ENCODE results near the gene PGP. TPM values are rescaled to one million over a fixed set of nuclear protein-coding genes. Genes with fewer than 3 reads are reported as not detected.
A peak's percentile ranks its signal among the peaks of the same experiment; 100 is the strongest.

The PGP gene
- total RNA-seq, 1 donor from 2014 or later = 15.7 TPM

GRCh38 chr16:2196162-2196980, 18.3 kb downstream of the PGP start, which contains the start of gene CASKIN1:
CASKIN1 (minus strand) TSS chr16:2196605; CDS start chr16:2196432, 173 bp downstream.
- H3K27me3 ChIP-seq (ENCODE audit: control insufficient read depth, insufficient read depth, low read length) = peaks cover 50% of the 10 kb centered on the region
- H3K4me3 ChIP-seq (ENCODE audit: low read depth, low read length) = peak within 1 kb of the TSS; percentile 21
- TF ChIP-seq, protein P1, sequence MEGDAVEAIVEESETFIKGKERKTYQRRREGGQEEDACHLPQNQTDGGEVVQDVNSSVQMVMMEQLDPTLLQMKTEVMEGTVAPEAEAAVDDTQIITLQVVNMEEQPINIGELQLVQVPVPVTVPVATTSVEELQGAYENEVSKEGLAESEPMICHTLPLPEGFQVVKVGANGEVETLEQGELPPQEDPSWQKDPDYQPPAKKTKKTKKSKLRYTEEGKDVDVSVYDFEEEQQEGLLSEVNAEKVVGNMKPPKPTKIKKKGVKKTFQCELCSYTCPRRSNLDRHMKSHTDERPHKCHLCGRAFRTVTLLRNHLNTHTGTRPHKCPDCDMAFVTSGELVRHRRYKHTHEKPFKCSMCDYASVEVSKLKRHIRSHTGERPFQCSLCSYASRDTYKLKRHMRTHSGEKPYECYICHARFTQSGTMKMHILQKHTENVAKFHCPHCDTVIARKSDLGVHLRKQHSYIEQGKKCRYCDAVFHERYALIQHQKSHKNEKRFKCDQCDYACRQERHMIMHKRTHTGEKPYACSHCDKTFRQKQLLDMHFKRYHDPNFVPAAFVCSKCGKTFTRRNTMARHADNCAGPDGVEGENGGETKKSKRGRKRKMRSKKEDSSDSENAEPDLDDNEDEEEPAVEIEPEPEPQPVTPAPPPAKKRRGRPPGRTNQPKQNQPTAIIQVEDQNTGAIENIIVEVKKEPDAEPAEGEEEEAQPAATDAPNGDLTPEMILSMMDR (IDR thresholded peaks at IDR 0.05; ENCODE audit: insufficient read depth, low read length, poor library complexity, severe bottlenecking) = no peak
- H3K36me3 ChIP-seq (ENCODE audit: control insufficient read depth, insufficient read depth, low read length) = no peaks in the 10 kb centered on the region
- DNase-seq (ENCODE audit: low read depth) = no peak

- H3K27me3 ChIP-seq (ENCODE audit: control insufficient read depth, insufficient read depth, low read length) = peaks cover 50% of the 10 kb centered on the region
- H3K4me3 ChIP-seq (ENCODE audit: low read depth, low read length) = peak overlapping the region; percentile 3
- DNase-seq (ENCODE audit: low read depth) = no peak
- TF ChIP-seq, protein P1 (IDR thresholded peaks at IDR 0.05; ENCODE audit: insufficient read depth, low read length, poor library complexity, severe bottlenecking) = no peak
- no peaks in the 10 kb centered on the region for H3K36me3 ChIP-seq (ENCODE audit: control insufficient read depth, insufficient read depth, low read length)
Measured at GRCh38 chr16:2195322-2196161, 19.1 kb downstream of the PGP start.

GRCh38 chr16:2194852-2195321, 19.8 kb downstream of the PGP start:
- Histone ChIP-seq H3K4me3 (ENCODE audit: low read depth, low read length) (no peak overlapping the region), H3K36me3 (ENCODE audit: control insufficient read depth, insufficient read depth, low read length) (no peaks in the 10 kb centered on the region), H3K27me3 (ENCODE audit: control insufficient read depth, insufficient read depth, low read length) (peaks cover 47% of the 10 kb centered on the region)
- DNase-seq (ENCODE audit: low read depth) = no peak
- TF ChIP-seq, protein P1 (IDR thresholded peaks at IDR 0.05; ENCODE audit: insufficient read depth, low read length, poor library complexity, severe bottlenecking) = peak; percentile 60

DNA sequence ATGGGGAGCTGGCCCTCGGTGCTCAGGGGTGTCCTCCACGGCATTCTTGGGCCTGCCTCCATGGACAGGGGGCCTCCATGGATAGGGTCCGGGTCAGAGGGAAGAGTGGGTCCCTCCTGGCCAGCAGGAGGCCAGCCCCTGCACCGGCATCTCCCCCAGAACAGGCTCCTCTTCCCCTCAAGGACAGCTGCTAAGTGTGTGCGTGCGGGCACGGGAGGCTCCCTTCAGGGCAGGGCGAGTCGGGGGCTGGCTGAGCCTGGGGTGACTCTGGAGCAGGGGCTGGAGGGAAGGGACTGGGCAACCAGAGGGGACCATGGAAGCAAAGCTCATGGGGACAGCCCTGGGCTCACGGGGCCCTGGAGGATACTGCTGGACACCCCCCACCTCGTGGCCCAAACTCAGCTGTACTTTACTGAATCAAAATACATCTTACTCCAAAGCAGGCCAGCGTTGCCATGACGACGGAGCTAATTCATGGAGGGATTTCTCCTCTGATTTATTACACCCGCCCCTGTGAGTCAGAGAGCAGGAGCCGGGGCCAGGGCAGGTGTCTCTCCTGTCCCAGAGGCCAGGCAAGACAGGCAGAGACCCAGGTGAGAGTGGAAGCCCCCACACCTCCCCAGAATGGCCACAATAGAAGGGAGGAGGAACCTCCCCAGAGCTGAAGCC, 20.3 kb downstream of the PGP start:
- DNase-seq (ENCODE audit: low read depth) = no peak
- Histone ChIP-seq H3K4me3 (ENCODE audit: low read depth, low read length) (no peak overlapping the region), H3K36me3 (ENCODE audit: control insufficient read depth, insufficient read depth, low read length) (no peaks in the 10 kb centered on the region), H3K27me3 (ENCODE audit: control insufficient read depth, insufficient read depth, low read length) (peaks cover 41% of the 10 kb centered on the region)
- TF ChIP-seq, protein P1 (IDR thresholded peaks at IDR 0.05; ENCODE audit: insufficient read depth, low read length, poor library complexity, severe bottlenecking) = no peak

DNA sequence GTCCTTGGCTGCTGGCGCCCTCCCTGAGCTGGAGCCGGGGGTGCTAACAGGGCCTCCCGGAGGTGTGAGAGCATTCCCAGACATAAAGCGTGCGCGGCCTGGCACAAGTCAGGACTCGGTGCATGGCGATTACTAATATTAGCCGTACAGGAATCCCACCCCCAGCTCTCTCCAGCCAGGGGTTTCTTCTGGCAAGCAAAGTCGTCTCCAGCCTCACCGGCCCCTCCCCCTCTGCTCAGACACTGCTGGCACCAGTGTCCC, 23.3 kb downstream of the PGP start:
- TF ChIP-seq, protein P1 (IDR thresholded peaks at IDR 0.05; ENCODE audit: insufficient read depth, low read length, poor library complexity, severe bottlenecking) = no peak
- H3K27me3 ChIP-seq (ENCODE audit: control insufficient read depth, insufficient read depth, low read length) = peaks cover 21% of the 10 kb centered on the region
- DNase-seq (ENCODE audit: low read depth) = no peak
- no peaks in the 10 kb centered on the region for H3K36me3 ChIP-seq (ENCODE audit: control insufficient read depth, insufficient read depth, low read length)
- no peak overlapping the region for H3K4me3 ChIP-seq (ENCODE audit: low read depth, low read length)
